ENCODE results near the gene MOV10. TPM values are rescaled to one million over a fixed set of nuclear protein-coding genes. Genes with fewer than 3 reads are reported as not detected.

Gene MOV10
- total and polyA plus RNA-seq, 5 donors from 2014 or later, result 26.1 to 94.2 (median 29.8) TPM

GRCh38 chr1:112674986-112675727, 698 bp downstream of the MOV10 start:
- Mint-ChIP-seq H3K36me3 (peaks cover 21% of the 10 kb centered on the region), H3K27ac (peak overlapping the region; percentile 96 to 98 (median 97)), H3K4me1 (peaks cover 29 to 68% (median 50%) of the 10 kb centered on the region in 4 donors), H3K4me3 (peak overlapping the region; percentile 87 to 98 (median 96)), H3K27me3 (no peaks in the 10 kb centered on the region), H3K9me3 (peaks cover 0 to 2% (median 0%) of the 10 kb centered on the region in 7 donors)
- peak; percentile 24 to 39 (median 32) for DNase-seq
- H3K4me3 ChIP-seq (ENCODE audit: low read depth, low read length), result peak overlapping the region; percentile 84
- peak; percentile 36 to 51 for ATAC-seq (ENCODE audit: low read depth in 2 of 2)
- H3K4me1 ChIP-seq (ENCODE audit: control insufficient read depth, insufficient read depth, low read length, poor library complexity, severe bottlenecking), result peaks cover 32% of the 10 kb centered on the region
- peak overlapping the region; percentile 73 for H3K27ac ChIP-seq (ENCODE audit: insufficient read depth, low read length, poor library complexity, severe bottlenecking)
- H3K36me3 ChIP-seq (ENCODE audit: control insufficient read depth, insufficient read depth, low read length), result peaks cover 11% of the 10 kb centered on the region
- H3K9me3 ChIP-seq (ENCODE audit: control insufficient read depth in 2 of 2, low read length in 2 of 2), result no peaks in the 10 kb centered on the region
- H3K27me3 ChIP-seq (ENCODE audit: control insufficient read depth, insufficient read depth, low read length), result no peaks in the 10 kb centered on the region

GRCh38 chr1:112675728-112676381, 1.4 kb downstream of the MOV10 start:
- DNase-seq (no peak), ATAC-seq (ENCODE audit: low read depth in 2 of 2) (no peak)
- Histone ChIP-seq H3K36me3 (ENCODE audit: control insufficient read depth, insufficient read depth, low read length) (peaks cover 6% of the 10 kb centered on the region), H3K27ac (ENCODE audit: insufficient read depth, low read length, poor library complexity, severe bottlenecking) (no peak overlapping the region), H3K4me3 (ENCODE audit: low read depth, low read length) (peak overlapping the region; percentile 84), H3K9me3 (ENCODE audit: control insufficient read depth in 2 of 2, low read length in 2 of 2) (no peaks in the 10 kb centered on the region), H3K27me3 (ENCODE audit: control insufficient read depth, insufficient read depth, low read length) (no peaks in the 10 kb centered on the region), H3K4me1 (ENCODE audit: control insufficient read depth, insufficient read depth, low read length, poor library complexity, severe bottlenecking) (peaks cover 32% of the 10 kb centered on the region)
- peak overlapping the region; percentile 60 to 91 (median 70) for H3K27ac Mint-ChIP-seq
- peaks cover 29 to 68% (median 50%) of the 10 kb centered on the region in 4 donors for H3K4me1 Mint-ChIP-seq
- H3K36me3 Mint-ChIP-seq, result peaks cover 14% of the 10 kb centered on the region
- H3K4me3 Mint-ChIP-seq, result peak overlapping the region; percentile 86 to 89 (median 88)
- H3K27me3 Mint-ChIP-seq, result no peaks in the 10 kb centered on the region
- peaks cover 0 to 2% (median 0%) of the 10 kb centered on the region in 7 donors for H3K9me3 Mint-ChIP-seq

GRCh38 chr1:112676543-112676942, 2.1 kb downstream of the MOV10 start:
- H3K27ac ChIP-seq (ENCODE audit: insufficient read depth, low read length, poor library complexity, severe bottlenecking), result no peak overlapping the region
- H3K4me1 ChIP-seq (ENCODE audit: control insufficient read depth, insufficient read depth, low read length, poor library complexity, severe bottlenecking), result peaks cover 32% of the 10 kb centered on the region
- H3K4me3 ChIP-seq (ENCODE audit: low read depth, low read length), result peak overlapping the region; percentile 84
- no peak for DNase-seq
- Mint-ChIP-seq H3K36me3 (peaks cover 14% of the 10 kb centered on the region), H3K27me3 (no peaks in the 10 kb centered on the region), H3K4me3 (peak overlapping the region; percentile 80 to 88 (median 86)), H3K4me1 (peaks cover 29 to 61% (median 50%) of the 10 kb centered on the region in 4 donors), H3K27ac (peak overlapping the region in 2 of 3 donors; percentile 46 to 69), H3K9me3 (peaks cover 0 to 2% (median 0%) of the 10 kb centered on the region in 7 donors)
- no peaks in the 10 kb centered on the region for H3K9me3 ChIP-seq (ENCODE audit: control insufficient read depth in 2 of 2, low read length in 2 of 2)
- peaks cover 2% of the 10 kb centered on the region for H3K36me3 ChIP-seq (ENCODE audit: control insufficient read depth, insufficient read depth, low read length)
- ATAC-seq (ENCODE audit: low read depth in 2 of 2), result no peak
- H3K27me3 ChIP-seq (ENCODE audit: control insufficient read depth, insufficient read depth, low read length), result no peaks in the 10 kb centered on the region

- peaks cover 32% of the 10 kb centered on the region for H3K4me1 ChIP-seq (ENCODE audit: control insufficient read depth, insufficient read depth, low read length, poor library complexity, severe bottlenecking)
- no peaks in the 10 kb centered on the region for H3K27me3 Mint-ChIP-seq
- H3K27ac ChIP-seq (ENCODE audit: insufficient read depth, low read length, poor library complexity, severe bottlenecking), result no peak overlapping the region
- H3K4me3 ChIP-seq (ENCODE audit: low read depth, low read length), result no peak overlapping the region
- peaks cover 0 to 2% (median 0%) of the 10 kb centered on the region in 7 donors for H3K9me3 Mint-ChIP-seq
- peak overlapping the region in 1 of 4 donors; percentile 21 for H3K4me3 Mint-ChIP-seq
- H3K36me3 ChIP-seq (ENCODE audit: control insufficient read depth, insufficient read depth, low read length), result no peaks in the 10 kb centered on the region
- H3K36me3 Mint-ChIP-seq, result peaks cover 14% of the 10 kb centered on the region
- peak overlapping the region in 1 of 3 donors; percentile 2 for H3K27ac Mint-ChIP-seq
- ATAC-seq (ENCODE audit: low read depth in 2 of 2) (no peak), DNase-seq (no peak)
- no peaks in the 10 kb centered on the region for H3K9me3 ChIP-seq (ENCODE audit: control insufficient read depth in 2 of 2, low read length in 2 of 2)
- no peaks in the 10 kb centered on the region for H3K27me3 ChIP-seq (ENCODE audit: control insufficient read depth, insufficient read depth, low read length)
- H3K4me1 Mint-ChIP-seq, result peaks cover 31 to 54% (median 51%) of the 10 kb centered on the region in 4 donors
Observed at GRCh38 chr1:112677501-112677900, 3.0 kb downstream of the MOV10 start.

- Mint-ChIP-seq H3K4me3 (peak overlapping the region in 2 of 4 donors; percentile 21 to 45), H3K4me1 (peaks cover 34 to 47% (median 45%) of the 10 kb centered on the region in 4 donors), H3K9me3 (no peaks in the 10 kb centered on the region), H3K27ac (peak overlapping the region in 1 of 3 donors; percentile 72), H3K36me3 (peaks cover 14% of the 10 kb centered on the region), H3K27me3 (no peaks in the 10 kb centered on the region)
- Histone ChIP-seq H3K4me1 (ENCODE audit: control insufficient read depth, insufficient read depth, low read length, poor library complexity, severe bottlenecking) (peaks cover 30% of the 10 kb centered on the region), H3K27me3 (ENCODE audit: control insufficient read depth, insufficient read depth, low read length) (no peaks in the 10 kb centered on the region), H3K36me3 (ENCODE audit: control insufficient read depth, insufficient read depth, low read length) (no peaks in the 10 kb centered on the region), H3K9me3 (ENCODE audit: control insufficient read depth in 2 of 2, low read length in 2 of 2) (no peaks in the 10 kb centered on the region), H3K27ac (ENCODE audit: insufficient read depth, low read length, poor library complexity, severe bottlenecking) (no peak overlapping the region), H3K4me3 (ENCODE audit: low read depth, low read length) (no peak overlapping the region)
- ATAC-seq (ENCODE audit: low read depth in 2 of 2) (no peak), DNase-seq (no peak)
Observed at GRCh38 chr1:112678605-112679004, 4.1 kb downstream of the MOV10 start.

GRCh38 chr1:112685913-112686312, 11.5 kb downstream of the MOV10 start:
- DNase-seq, result no peak
- H3K4me3 ChIP-seq (ENCODE audit: low read depth, low read length), result no peak overlapping the region
- no peaks in the 10 kb centered on the region for H3K27me3 Mint-ChIP-seq
- peaks cover 12% of the 10 kb centered on the region for H3K36me3 ChIP-seq (ENCODE audit: control insufficient read depth, insufficient read depth, low read length)
- H3K36me3 Mint-ChIP-seq, result peaks cover 23% of the 10 kb centered on the region
- H3K9me3 Mint-ChIP-seq, result no peaks in the 10 kb centered on the region
- H3K4me3 Mint-ChIP-seq, result no peak overlapping the region
- H3K27ac ChIP-seq (ENCODE audit: insufficient read depth, low read length, poor library complexity, severe bottlenecking), result no peak overlapping the region
- no peaks in the 10 kb centered on the region for H3K27me3 ChIP-seq (ENCODE audit: control insufficient read depth, insufficient read depth, low read length)
- ATAC-seq (ENCODE audit: low read depth in 2 of 2), result no peak
- H3K4me1 Mint-ChIP-seq, result peaks cover 0 to 16% (median 10%) of the 10 kb centered on the region in 4 donors
- no peaks in the 10 kb centered on the region for H3K4me1 ChIP-seq (ENCODE audit: control insufficient read depth, insufficient read depth, low read length, poor library complexity, severe bottlenecking)
- peak overlapping the region in 1 of 3 donors; percentile 15 for H3K27ac Mint-ChIP-seq
- no peaks in the 10 kb centered on the region for H3K9me3 ChIP-seq (ENCODE audit: control insufficient read depth in 2 of 2, low read length in 2 of 2)

- no peaks in the 10 kb centered on the region for H3K27me3 Mint-ChIP-seq
- no peak overlapping the region for H3K27ac ChIP-seq (ENCODE audit: insufficient read depth, low read length, poor library complexity, severe bottlenecking)
- H3K4me3 Mint-ChIP-seq, result no peak overlapping the region
- DNase-seq (no peak), ATAC-seq (ENCODE audit: low read depth in 2 of 2) (no peak)
- H3K4me1 ChIP-seq (ENCODE audit: control insufficient read depth, insufficient read depth, low read length, poor library complexity, severe bottlenecking), result no peaks in the 10 kb centered on the region
- no peaks in the 10 kb centered on the region for H3K27me3 ChIP-seq (ENCODE audit: control insufficient read depth, insufficient read depth, low read length)
- peaks cover 0 to 16% (median 10%) of the 10 kb centered on the region in 4 donors for H3K4me1 Mint-ChIP-seq
- peaks cover 17% of the 10 kb centered on the region for H3K36me3 ChIP-seq (ENCODE audit: control insufficient read depth, insufficient read depth, low read length)
- H3K9me3 ChIP-seq (ENCODE audit: control insufficient read depth in 2 of 2, low read length in 2 of 2), result no peaks in the 10 kb centered on the region
- H3K9me3 Mint-ChIP-seq, result no peaks in the 10 kb centered on the region
- H3K36me3 Mint-ChIP-seq, result peaks cover 23% of the 10 kb centered on the region
- H3K27ac Mint-ChIP-seq, result peak overlapping the region in 2 of 3 donors; percentile 15 to 43
- no peak overlapping the region for H3K4me3 ChIP-seq (ENCODE audit: low read depth, low read length)
Observed at GRCh38 chr1:112686417-112686816, 12.0 kb downstream of the MOV10 start.

Data from CD4-positive, CD25-positive, alpha-beta regulatory T cell (primary cell).